Parathyroid adenoma (tissue), 2 donors: ENCODE measurements around the gene SC5D.

ENCODE experiments used
- H2AFZ ChIP-seq: fragments of 300-600 bp; sonication (generic); one replicate; pipeline ENCODE4 v1.7.0; 2017; ENCODE audit warnings: antibody characterized with exemption, mild to moderate bottlenecking
- H3K27ac ChIP-seq: fragments of 300-600 bp; sonication (generic); one replicate; pipeline ENCODE4 v1.7.0; 2017
- H3K27me3 ChIP-seq: fragments of 300-600 bp; sonication (generic); one replicate; pipeline ENCODE4 v1.7.0; 2017; ENCODE audit warnings: low read length; ENCODE audit not compliant: control insufficient read depth, insufficient read depth
- H3K36me3 ChIP-seq: fragments of 300-600 bp; sonication (generic); one replicate; pipeline ENCODE4 v1.7.0; 2017; ENCODE audit warnings: low read length; ENCODE audit not compliant: control insufficient read depth, insufficient read depth
- H3K4me1 ChIP-seq: fragments of 300-600 bp; sonication (generic); one replicate; pipeline ENCODE4 v1.7.0; 2017; ENCODE audit warnings: control low read depth
- H3K4me2 ChIP-seq: fragments of 300-600 bp; sonication (generic); one replicate; pipeline ENCODE4 v1.7.0; 2017; ENCODE audit warnings: low read length
- H3K4me3 ChIP-seq: fragments of 300-600 bp; sonication (generic); one replicate; pipeline ENCODE4 v1.7.0; 2017; ENCODE audit warnings: low read depth, low read length
- H3K79me2 ChIP-seq: fragments of 300-600 bp; sonication (generic); one replicate; pipeline ENCODE4 v1.7.0; 2017; ENCODE audit warnings: control low read depth
- H3K9ac ChIP-seq: fragments of 300-600 bp; sonication (generic); one replicate; pipeline ENCODE4 v1.7.0; 2017; ENCODE audit warnings: mild to moderate bottlenecking
- H3K9me3 ChIP-seq: fragments of 300-600 bp; sonication (generic); one replicate; pipeline ENCODE4 v1.7.0; 2017; ENCODE audit warnings: low read length; ENCODE audit not compliant: control insufficient read depth
- TF ChIP-seq, protein P1 (sequence below): fragments of 300-600 bp; sonication (generic); IDR thresholded peaks from one replicate; pipeline ENCODE4 v1.7.0; 2017; ENCODE audit warnings: antibody characterized with exemption, mild to moderate bottlenecking
- donor health status: primary hyperparathyroidism.

SC5D gene

DNA sequence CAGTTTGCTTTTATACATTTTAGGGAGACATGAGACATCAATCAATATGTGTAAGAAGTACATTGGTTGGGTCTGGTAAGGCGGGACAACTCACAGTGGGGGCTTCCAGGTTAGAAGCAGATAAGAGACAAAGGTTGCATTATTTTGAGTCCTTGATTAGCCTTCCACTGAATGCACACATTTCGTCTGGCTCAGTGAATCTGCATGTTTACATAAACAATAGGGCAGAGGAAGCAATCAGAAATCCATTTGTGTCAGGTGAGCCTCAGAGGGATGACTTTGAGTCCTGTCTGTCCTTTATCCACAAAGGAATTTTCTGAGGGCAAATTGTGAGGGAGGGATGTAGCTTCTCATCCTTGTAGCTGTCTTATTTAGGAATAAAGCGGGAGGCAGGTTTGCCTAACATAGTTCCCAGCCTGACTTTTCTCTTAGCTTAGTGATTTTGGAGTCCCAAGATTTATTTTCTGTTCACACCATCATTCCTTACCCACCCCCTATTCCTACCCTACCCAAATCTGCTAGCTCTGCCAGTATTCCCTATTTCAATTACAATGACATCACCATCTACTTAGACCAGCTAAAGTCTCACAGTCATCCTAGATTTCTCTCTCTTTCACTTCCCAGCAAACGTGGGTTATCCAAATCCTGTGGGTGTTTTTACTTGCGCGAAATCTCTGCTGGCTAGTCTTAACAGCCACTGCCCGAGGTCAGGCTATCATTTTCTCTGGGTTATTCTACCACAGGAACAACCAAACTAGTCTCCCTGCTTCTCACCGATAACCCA lies 2.9 kb downstream of the SC5D start:
- H3K27ac ChIP-seq = no peak overlapping the region
- H3K4me2 ChIP-seq = no peak overlapping the region
- no peaks in the 10 kb centered on the region for H3K27me3 ChIP-seq
- no peaks in the 10 kb centered on the region for H3K36me3 ChIP-seq
- TF ChIP-seq, protein P1, sequence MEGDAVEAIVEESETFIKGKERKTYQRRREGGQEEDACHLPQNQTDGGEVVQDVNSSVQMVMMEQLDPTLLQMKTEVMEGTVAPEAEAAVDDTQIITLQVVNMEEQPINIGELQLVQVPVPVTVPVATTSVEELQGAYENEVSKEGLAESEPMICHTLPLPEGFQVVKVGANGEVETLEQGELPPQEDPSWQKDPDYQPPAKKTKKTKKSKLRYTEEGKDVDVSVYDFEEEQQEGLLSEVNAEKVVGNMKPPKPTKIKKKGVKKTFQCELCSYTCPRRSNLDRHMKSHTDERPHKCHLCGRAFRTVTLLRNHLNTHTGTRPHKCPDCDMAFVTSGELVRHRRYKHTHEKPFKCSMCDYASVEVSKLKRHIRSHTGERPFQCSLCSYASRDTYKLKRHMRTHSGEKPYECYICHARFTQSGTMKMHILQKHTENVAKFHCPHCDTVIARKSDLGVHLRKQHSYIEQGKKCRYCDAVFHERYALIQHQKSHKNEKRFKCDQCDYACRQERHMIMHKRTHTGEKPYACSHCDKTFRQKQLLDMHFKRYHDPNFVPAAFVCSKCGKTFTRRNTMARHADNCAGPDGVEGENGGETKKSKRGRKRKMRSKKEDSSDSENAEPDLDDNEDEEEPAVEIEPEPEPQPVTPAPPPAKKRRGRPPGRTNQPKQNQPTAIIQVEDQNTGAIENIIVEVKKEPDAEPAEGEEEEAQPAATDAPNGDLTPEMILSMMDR = no peak
- H3K4me1 ChIP-seq = peaks cover 5% of the 10 kb centered on the region
- H3K79me2 ChIP-seq = peaks cover 14% of the 10 kb centered on the region
- H3K4me3 ChIP-seq = no peak overlapping the region
- no peak overlapping the region for H3K9ac ChIP-seq
- no peaks in the 10 kb centered on the region for H3K9me3 ChIP-seq
- no peak overlapping the region for H2AFZ ChIP-seq

DNA sequence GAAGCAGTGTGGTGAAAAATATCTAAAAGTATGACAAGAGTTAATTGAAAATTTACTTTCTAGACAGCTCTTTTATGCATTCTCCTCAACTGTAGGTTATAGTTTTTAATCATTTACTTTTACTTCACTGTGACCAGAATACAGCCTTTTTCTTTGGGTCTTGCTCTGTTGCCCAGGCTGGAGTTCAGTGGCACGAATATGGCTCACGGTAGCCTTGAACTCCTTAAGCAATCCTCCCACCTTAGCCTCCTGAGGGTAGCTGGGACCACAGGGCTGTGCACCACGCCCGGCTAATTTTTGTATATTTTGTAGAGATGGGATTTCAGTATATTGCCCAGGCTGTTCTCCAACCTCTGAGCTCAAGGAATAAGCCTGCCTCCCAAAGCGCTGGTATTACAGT lies 5.3 kb downstream of the SC5D start:
- Histone ChIP-seq H3K27me3 (no peaks in the 10 kb centered on the region), H3K27ac (no peak overlapping the region), H3K9ac (no peak overlapping the region), H2AFZ (no peak overlapping the region), H3K79me2 (peaks cover 14% of the 10 kb centered on the region), H3K4me3 (no peak overlapping the region), H3K36me3 (no peaks in the 10 kb centered on the region), H3K9me3 (no peaks in the 10 kb centered on the region), H3K4me1 (peaks cover 5% of the 10 kb centered on the region), H3K4me2 (no peak overlapping the region)
- TF ChIP-seq, protein P1 = no peak

DNA sequence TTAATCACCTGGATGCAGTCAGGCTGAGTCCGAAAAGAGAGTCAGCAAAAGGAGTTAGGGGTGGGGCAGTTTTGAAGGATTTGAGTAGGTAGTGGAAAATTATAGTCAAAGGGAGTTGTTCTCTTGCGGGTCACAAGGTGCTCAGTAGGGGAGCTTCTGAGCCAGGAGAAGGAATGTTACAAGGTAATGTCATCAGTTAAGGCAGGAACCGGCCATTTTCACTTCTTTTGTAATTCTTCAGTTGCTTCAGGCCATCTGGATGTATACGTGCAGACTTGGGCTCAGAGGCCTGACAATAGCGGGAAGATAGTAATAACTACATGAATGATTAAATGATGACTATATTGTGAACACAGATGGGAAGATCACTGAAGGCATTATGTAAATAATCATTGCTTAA lies 6.2 kb downstream of the SC5D start:
- Histone ChIP-seq H2AFZ (no peak overlapping the region), H3K4me3 (no peak overlapping the region), H3K79me2 (peaks cover 12% of the 10 kb centered on the region), H3K9ac (no peak overlapping the region), H3K9me3 (no peaks in the 10 kb centered on the region), H3K4me1 (peaks cover 2% of the 10 kb centered on the region), H3K36me3 (no peaks in the 10 kb centered on the region), H3K27ac (no peak overlapping the region), H3K27me3 (no peaks in the 10 kb centered on the region), H3K4me2 (no peak overlapping the region)
- TF ChIP-seq, protein P1 = no peak

DNA sequence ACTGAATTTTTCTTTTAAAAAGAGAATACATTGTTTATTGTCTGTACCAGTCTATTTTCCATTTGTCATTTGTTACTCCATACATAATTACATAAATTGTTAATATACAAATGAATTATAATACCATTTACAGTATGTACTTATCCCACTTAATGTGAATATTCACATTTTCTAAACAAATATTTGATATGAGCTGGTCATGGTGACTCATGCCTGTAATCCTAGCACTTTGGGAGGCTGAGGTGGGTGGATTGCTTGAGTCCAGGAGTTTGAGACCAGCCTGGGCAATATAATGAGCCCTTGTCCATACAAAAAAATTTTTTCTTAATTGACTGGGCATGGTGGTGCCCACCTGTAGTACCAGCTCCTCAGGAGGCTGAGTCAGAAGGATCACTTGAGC lies 6.8 kb downstream of the SC5D start:
- H3K9me3 ChIP-seq = no peaks in the 10 kb centered on the region
- TF ChIP-seq, protein P1 = no peak
- no peaks in the 10 kb centered on the region for H3K36me3 ChIP-seq

More for the DNA sequence above, 6.8 kb downstream of the SC5D start:
- H3K27ac ChIP-seq = no peak overlapping the region
- no peak overlapping the region for H2AFZ ChIP-seq
- no peaks in the 10 kb centered on the region for H3K27me3 ChIP-seq
- H3K79me2 ChIP-seq = peaks cover 8% of the 10 kb centered on the region
- no peak overlapping the region for H3K4me2 ChIP-seq
- H3K4me1 ChIP-seq = no peaks in the 10 kb centered on the region
- H3K4me3 ChIP-seq = no peak overlapping the region
- H3K9ac ChIP-seq = no peak overlapping the region
